Hypothalamus (tissue), 51 donors: Measurements from ENCODE around the gene ARHGAP11B.
A peak's percentile ranks its signal among the peaks of the same experiment; 100 is the strongest.
"Not testable (repeated sequence)": the region's sequence is repeated elsewhere in the genome, so short reads cannot be mapped to it uniquely, and the experiment has no call there.

ENCODE experiments used
- DNase-seq, 51 donors: peaks; one replicate each; lab custom pipeline; 2025; lab: John Stamatoyannopoulos, UW

Gene ARHGAP11B

DNA sequence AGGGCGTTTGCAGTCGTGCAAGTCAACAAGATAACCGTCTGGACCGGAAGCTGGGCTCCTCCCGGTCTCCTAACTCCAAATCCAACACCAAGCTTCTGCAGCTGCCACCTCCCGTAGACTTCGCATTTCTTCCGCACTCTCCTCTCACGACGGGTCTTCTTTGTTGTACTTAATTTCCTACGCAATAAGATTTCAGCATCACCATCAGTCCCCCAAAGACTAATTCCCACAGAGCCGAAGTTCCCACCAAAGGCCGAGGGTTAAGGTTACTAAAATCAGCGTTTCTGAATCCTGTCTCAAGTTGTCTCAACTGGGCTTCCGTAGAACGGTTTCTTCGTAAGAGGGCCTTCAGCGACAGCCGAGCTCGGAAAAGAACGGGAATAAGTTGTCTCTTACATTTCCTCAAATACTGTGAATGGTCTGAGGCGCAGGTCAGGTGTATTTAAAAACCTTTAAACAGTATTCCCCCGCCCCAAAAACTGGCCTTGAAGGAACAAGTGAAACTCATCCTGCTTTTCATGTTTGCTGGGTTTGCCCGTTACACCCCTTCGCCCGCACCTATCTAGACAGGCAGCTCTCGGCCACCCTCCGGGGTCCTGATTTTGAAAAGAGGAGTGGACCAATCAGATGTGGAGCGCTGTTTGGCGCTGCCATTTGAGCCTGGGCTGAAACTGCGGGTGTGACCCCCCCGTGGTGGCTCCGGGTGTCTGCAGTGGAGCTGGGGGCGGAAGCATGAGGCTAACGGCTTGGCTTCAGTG is at the start of gene ARHGAP11B:
ARHGAP11B (plus strand) TSS at position 693 of the 758 bp plus-strand sequence.
- not testable (repeated sequence) for DNase-seq

GRCh38 chr15:30579394-30579970 is 46.4 kb upstream of the ARHGAP11B start:
- DNase-seq = not testable (repeated sequence)

GRCh38 chr15:30580716-30581115 is 45.2 kb upstream of the ARHGAP11B start:
- DNase-seq = not testable (repeated sequence)

DNA sequence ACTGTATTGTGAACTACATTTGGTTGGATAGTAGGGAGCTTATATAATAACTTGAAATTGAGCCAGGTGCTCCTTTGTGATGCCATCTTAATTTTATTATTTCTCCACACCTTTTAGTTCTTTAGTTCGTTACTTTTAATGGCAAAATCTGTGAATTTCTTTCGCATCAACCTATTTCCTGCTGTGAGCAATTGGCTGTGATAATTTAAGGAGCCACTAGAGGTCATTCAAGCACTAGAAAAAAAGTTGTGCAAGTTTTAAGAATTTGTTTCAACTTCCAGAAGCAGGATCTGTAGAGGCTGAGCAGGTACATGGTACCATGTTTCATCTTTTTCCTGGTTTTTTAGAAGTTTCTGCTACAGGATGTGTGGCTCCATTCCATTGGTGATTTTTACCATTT is 27.0 kb upstream of the ARHGAP11B start:
- not testable (repeated sequence) for DNase-seq

DNA sequence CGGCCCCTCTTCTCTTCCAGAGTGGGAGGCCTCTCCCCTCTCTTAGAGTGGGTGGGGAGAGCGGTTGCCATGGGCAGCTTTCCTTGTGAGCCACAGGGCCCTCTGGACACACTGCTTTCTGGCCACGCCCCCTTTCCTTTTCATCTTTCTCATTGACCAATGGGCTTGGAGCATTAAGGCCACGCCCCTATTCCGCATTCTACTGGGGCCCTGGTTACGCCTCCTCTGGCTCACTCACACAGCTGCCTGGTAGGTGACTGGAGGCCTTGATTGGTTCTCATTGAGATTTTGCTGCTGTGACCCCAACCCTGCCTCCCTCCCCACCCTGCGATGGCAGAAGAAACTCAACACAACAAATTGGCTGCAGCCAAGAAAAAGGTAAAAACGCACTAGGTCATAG is 22.1 kb upstream of the ARHGAP11B start, which contains the start of gene GOLGA8H:
GOLGA8H (plus strand) TSS at position 233 of the 400 bp plus-strand sequence; CDS start at position 331, 98 bp downstream.
- DNase-seq = not testable (repeated sequence)

- DNase-seq = not testable (repeated sequence)
Measured at GRCh38 chr15:30612271-30612670, 13.7 kb upstream of the ARHGAP11B start.

DNA sequence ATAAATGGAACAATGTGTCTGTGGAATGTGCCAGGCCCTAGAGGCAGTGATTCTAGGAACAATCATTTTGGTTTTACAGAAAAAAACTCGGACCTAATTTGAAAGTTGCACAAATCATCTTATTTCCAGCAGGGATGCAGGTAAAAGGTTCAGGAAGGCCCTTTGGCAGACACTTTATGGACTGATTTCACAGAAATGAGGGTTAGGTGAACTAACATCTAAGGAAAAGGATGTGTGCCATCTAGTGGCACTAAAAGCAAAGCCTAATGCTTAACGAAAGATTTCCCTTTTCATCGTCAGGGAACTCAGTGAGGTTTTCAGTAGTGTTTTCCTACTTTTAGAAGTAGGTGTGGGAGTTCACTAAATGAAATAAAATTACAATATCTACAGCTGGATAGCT is 4.6 kb upstream of the ARHGAP11B start:
- DNase-seq = not testable (repeated sequence)

GRCh38 chr15:30626194-30626565 is 252 bp downstream of the ARHGAP11B start:
- not testable (repeated sequence) for DNase-seq

- DNase-seq = not testable (repeated sequence)
Measured at GRCh38 chr15:30626632-30627031, 704 bp downstream of the ARHGAP11B start.

- DNase-seq = peak in 1 of 51 donors; percentile 0
Measured at GRCh38 chr15:30650012-30650929, 24.3 kb downstream of the ARHGAP11B start.

GRCh38 chr15:30661154-30661553 is 35.2 kb downstream of the ARHGAP11B start:
- peak in 1 of 51 donors; percentile 1 for DNase-seq

DNA sequence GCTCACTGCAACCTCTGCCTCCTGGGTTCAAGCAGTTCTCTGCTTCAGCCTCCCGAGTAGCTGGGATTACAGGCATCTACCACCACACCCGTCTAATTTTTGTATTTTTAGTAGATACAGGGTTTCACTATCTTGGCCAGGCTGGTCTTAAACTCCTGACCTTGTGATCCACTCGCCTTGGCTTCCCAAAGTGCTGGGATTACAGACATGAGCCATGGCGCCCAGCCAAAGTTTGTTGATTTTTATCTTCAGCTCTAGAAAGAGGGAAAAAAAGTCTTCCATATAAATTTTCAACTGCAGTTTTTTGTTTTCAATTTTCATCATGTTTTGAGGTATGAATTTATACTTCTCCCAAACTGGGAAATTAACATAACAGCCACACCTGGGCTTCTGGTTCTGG is 43.7 kb downstream of the ARHGAP11B start:
- not testable (repeated sequence) for DNase-seq

GRCh38 chr15:30670056-30670455 is 44.1 kb downstream of the ARHGAP11B start:
- no peak for DNase-seq

- DNase-seq = no peak
Measured at GRCh38 chr15:30671309-30671708, 45.4 kb downstream of the ARHGAP11B start.

DNA sequence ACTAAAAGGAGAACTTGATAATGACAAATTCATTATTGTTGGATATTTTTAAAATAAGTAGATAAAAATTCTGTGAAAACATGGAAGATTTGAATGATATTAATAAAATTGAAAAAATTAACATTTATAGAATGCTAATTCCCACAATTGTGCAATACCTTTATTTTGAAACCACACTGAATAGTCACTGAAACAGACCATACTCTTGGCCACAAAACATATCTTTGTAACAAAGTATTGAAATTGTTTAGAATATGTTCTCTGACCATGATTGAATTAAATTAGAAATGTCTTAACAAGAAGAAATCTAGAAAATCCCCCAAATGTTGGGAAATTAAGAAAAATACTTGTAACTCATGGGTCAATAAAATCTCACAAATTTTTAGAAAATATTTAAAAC is 49.2 kb downstream of the ARHGAP11B start:
- no peak for DNase-seq

- DNase-seq = not testable (repeated sequence)
Measured at GRCh38 chr15:30675891-30676290, 50.0 kb downstream of the ARHGAP11B start.

DNA sequence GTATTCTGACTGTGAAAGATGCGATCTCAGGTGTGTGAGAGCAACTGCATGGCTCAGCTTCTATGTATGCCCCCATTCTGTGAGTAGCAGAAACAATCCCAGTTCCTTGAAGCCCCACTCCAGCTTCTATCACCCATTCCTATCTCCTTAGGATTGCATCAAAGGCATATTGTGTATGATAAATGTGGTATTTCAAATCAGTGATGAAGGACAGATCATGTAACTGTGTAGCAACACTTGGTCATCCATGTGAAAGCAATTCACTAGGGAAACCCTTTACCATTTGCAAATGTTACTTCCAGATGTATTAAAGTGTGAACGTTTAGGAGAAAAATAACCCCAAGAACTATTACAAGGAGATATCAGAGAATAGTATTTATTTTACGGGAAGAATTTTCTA is 55.1 kb downstream of the ARHGAP11B start:
- DNase-seq = not testable (repeated sequence)

- DNase-seq = not testable (repeated sequence)
Measured at GRCh38 chr15:30685709-30686285, 59.9 kb downstream of the ARHGAP11B start.

GRCh38 chr15:30686651-30687050 is 60.7 kb downstream of the ARHGAP11B start:
- not testable (repeated sequence) for DNase-seq
